ENCODE measurements around the gene CLDN18. TPM values are rescaled to one million over a fixed set of nuclear protein-coding genes. Genes with fewer than 3 reads are reported as not detected.
A peak's percentile ranks its signal among the peaks of the same experiment; 100 is the strongest.

Gene CLDN18
- total and polyA plus RNA-seq, 2 experiments from 2014 or later: 0.19 TPM; not detected in 1

DNA sequence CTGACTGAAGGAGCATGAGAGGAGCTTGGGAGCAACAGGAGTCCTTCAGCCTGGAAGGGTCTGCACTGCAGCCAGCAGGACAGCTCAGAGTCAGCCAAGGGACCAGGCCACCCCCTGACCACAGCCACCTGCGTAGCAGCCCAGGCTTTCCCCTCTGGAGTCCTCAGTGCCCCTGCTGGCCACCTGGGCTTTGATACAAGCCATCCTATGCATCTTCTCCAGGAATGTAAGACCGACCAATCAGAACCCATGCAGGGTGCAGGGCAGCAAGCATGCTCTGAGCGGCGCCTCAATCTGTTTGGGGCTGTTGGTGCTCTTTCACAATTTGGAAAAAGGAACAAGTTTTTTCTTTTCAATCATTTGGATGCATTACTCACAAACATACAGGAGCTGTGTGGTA, 53.5 kb downstream of the CLDN18 start:
- H3K4me1 ChIP-seq (ENCODE audit: insufficient read depth): 0 out of 2 replicates have a peak, but pooled peaks cover 4% of the 10 kb centered on the region
- no peak overlapping the region for H3K4me3 Mint-ChIP-seq
- no peak overlapping the region for H3K4me2 ChIP-seq
- H3K4me1 Mint-ChIP-seq: peaks cover 10% of the 10 kb centered on the region
- H3K27me3 ChIP-seq (ENCODE audit: insufficient read depth): no peaks in the 10 kb centered on the region
- H3K27ac ChIP-seq (ENCODE audit: low read depth): no peak overlapping the region
- peaks cover 17% of the 10 kb centered on the region for H3K36me3 Mint-ChIP-seq (ENCODE audit: low read depth)
- TF ChIP-seq STAT1 (IDR thresholded peaks at IDR 0.05; ENCODE audit: unreplicated experiment): no peak
- no peak for TF ChIP-seq JUNB (IDR thresholded peaks at IDR 0.05; ENCODE audit: unreplicated experiment)
- no peak for TF ChIP-seq NANOG (IDR thresholded peaks at IDR 0.05; ENCODE audit: borderline replicate concordance)
- TF ChIP-seq EZH2 (IDR thresholded peaks at IDR 0.05; ENCODE audit: low read depth, unreplicated experiment): no peak
- TF ChIP-seq ZNF114 (CRISPR knock-in tag; IDR thresholded peaks at IDR 0.05): no peak
- TF ChIP-seq, protein P1, sequence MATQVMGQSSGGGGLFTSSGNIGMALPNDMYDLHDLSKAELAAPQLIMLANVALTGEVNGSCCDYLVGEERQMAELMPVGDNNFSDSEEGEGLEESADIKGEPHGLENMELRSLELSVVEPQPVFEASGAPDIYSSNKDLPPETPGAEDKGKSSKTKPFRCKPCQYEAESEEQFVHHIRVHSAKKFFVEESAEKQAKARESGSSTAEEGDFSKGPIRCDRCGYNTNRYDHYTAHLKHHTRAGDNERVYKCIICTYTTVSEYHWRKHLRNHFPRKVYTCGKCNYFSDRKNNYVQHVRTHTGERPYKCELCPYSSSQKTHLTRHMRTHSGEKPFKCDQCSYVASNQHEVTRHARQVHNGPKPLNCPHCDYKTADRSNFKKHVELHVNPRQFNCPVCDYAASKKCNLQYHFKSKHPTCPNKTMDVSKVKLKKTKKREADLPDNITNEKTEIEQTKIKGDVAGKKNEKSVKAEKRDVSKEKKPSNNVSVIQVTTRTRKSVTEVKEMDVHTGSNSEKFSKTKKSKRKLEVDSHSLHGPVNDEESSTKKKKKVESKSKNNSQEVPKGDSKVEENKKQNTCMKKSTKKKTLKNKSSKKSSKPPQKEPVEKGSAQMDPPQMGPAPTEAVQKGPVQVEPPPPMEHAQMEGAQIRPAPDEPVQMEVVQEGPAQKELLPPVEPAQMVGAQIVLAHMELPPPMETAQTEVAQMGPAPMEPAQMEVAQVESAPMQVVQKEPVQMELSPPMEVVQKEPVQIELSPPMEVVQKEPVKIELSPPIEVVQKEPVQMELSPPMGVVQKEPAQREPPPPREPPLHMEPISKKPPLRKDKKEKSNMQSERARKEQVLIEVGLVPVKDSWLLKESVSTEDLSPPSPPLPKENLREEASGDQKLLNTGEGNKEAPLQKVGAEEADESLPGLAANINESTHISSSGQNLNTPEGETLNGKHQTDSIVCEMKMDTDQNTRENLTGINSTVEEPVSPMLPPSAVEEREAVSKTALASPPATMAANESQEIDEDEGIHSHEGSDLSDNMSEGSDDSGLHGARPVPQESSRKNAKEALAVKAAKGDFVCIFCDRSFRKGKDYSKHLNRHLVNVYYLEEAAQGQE (IDR thresholded peaks at IDR 0.05; ENCODE audit: unreplicated experiment): no peak
- TF ChIP-seq ZNF462 (CRISPR knock-in tag; IDR thresholded peaks at IDR 0.05): no peak
- TF ChIP-seq POLR2AphosphoS5 (IDR thresholded peaks at IDR 0.05; ENCODE audit: low read depth): no peak
- no peak for TF ChIP-seq ETS1 (IDR thresholded peaks at IDR 0.05)
- no peak for TF ChIP-seq ZNF331 (CRISPR knock-in tag; IDR thresholded peaks at IDR 0.05; ENCODE audit: low read depth)
- no peak for TF ChIP-seq EZH2phosphoT487 (IDR thresholded peaks at IDR 0.05; ENCODE audit: unreplicated experiment)
- ATAC-seq: peak; percentile 91
- no peak overlapping the region for H3K27ac Mint-ChIP-seq
- H3K4me3 ChIP-seq: no peak overlapping the region
- H3K9me2 ChIP-seq (ENCODE audit: insufficient read depth): no peaks in the 10 kb centered on the region
- H3K79me2 ChIP-seq (replicated peaks; ENCODE audit: insufficient read depth): no peaks in the 10 kb centered on the region
- H3F3A ChIP-seq (replicated peaks; ENCODE audit: low read depth): no peaks in the 10 kb centered on the region
- peaks cover 4% of the 10 kb centered on the region; the same call in 1 of the 2 replicates for H3K36me3 ChIP-seq (ENCODE audit: insufficient read depth)
- 0 out of 2 replicates have a peak, but pooled peaks cover 2% of the 10 kb centered on the region for H4K20me1 ChIP-seq (replicated peaks; ENCODE audit: insufficient read depth)
- no peak overlapping the region for H2AFZ ChIP-seq
- peaks cover 4% of the 10 kb centered on the region for H3K27me3 Mint-ChIP-seq (ENCODE audit: insufficient read depth, low read depth, poor library complexity)
- no peaks in the 10 kb centered on the region for H3K9me3 Mint-ChIP-seq
- DNase-seq (ENCODE audit: low spot score): peak; percentile 52
